C1 segment of cervical spinal cord (tissue), 14 donors: ENCODE measurements around the gene PDAP1.
A peak's percentile ranks its signal among the peaks of the same experiment; 100 is the strongest.
"Not testable (repeated sequence)": the region's sequence is repeated elsewhere in the genome, so short reads cannot be mapped to it uniquely, and the experiment has no call there.

ENCODE experiments used
- DNase-seq, 14 donors: peaks; one replicate each; lab custom pipeline; 2025; lab: John Stamatoyannopoulos, UW

PDAP1 gene

GRCh38 chr7:99408379-99409191 lies at the start of gene PDAP1, which contains the start of gene BUD31:
PDAP1 (minus strand) TSS chr7:99408597; CDS start chr7:99408548, 49 bp downstream.
BUD31 (plus strand) TSS chr7:99408969; CDS start chr7:99411093, 2,124 bp downstream.
- peak; percentile 67 to 100 (median 94) for DNase-seq

- no peak for DNase-seq
Measured at GRCh38 chr7:99457650-99458493, 49.5 kb upstream of the PDAP1 start.

- no peak for DNase-seq
Measured at GRCh38 chr7:99457050-99457649, 48.8 kb upstream of the PDAP1 start.

DNA sequence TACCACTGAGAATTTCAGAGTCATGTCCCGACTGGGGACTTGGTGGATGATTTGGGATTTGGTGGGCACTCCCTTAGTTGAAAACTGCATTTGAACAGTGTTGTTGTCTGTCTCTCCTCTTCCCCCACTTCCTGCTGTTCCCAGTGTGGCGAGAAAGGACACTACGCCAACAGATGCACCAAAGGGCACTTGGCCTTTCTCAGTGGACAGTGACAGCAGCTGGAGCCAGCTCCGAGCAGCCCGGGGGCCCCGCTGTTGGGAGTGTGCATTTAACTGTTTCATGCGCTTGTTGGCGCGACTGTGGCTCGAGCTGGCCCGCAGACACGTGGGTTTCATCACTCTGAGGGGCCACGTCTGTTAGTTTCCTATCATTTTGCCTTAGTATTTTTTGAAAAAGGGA lies 47.9 kb upstream of the PDAP1 start:
- DNase-seq: peak in 3 of 14 donors; percentile 17 to 45 (median 22)

DNA sequence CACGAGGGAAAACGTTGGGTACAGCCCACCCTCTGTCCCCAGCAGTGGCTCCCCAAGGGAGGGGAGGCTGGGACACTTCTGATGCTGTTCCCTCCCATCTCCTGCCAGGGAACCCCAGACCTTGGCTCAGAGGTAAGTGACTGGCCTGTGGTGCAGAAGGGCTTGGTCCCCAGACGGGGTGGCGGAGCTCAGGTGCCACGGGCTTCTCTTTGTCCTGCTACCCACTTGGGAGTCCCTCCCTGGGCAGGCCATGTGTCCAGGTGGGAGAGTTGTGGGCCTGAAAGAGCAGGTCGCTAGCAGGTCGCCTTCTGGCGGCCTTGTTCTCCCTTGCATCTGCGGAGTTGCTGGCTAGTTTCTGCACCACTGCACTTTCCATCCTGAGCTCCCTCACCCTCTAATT lies 47.5 kb upstream of the PDAP1 start:
- no peak for DNase-seq

- no peak for DNase-seq
Measured at GRCh38 chr7:99453105-99453504, 44.7 kb upstream of the PDAP1 start.

GRCh38 chr7:99452541-99452940 lies 44.1 kb upstream of the PDAP1 start:
- no peak for DNase-seq

DNA sequence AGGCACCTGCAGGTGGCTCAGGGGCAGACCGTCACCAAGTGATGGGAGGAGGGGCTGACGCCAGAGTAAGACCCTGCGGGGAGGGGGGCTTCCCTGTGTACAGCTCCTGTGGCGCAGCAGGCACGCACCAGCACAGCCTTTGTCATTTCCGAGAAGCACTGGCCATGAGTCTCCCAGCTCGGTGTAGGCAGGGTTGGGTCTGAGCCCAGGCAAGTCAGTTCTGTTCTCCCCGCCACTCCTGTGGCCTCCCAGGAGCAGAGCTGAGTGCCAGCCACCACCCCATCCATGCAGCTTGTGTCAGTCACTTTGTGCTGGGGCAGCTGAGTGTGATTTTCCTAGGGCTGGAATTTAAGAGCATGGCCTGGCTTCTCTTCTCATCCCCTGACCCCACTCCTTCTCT lies 43.5 kb upstream of the PDAP1 start:
- peak in 8 of 14 donors; percentile 7 to 81 (median 18) for DNase-seq

DNA sequence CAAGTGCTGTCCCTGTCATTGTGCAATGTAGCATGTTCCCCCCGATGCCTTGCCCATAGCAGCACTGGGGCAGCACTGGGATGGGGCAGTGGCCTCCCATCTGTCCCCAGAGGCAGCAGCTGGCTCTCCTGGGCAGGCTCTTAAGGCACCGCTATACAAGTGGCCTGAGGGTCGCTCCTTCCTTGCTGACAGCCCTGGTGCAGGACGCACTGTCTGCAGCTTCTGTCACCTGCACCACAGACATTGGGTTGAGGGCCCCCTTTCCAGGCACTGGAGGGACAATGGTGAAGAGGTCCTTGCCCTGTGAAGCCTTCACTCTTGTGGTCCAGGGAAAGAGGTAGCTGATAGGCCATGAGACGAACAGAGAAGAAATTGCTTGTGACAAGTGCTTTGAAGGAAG lies 40.9 kb upstream of the PDAP1 start:
- no peak for DNase-seq

- no peak for DNase-seq
Measured at GRCh38 chr7:99448855-99449254, 40.5 kb upstream of the PDAP1 start.

DNA sequence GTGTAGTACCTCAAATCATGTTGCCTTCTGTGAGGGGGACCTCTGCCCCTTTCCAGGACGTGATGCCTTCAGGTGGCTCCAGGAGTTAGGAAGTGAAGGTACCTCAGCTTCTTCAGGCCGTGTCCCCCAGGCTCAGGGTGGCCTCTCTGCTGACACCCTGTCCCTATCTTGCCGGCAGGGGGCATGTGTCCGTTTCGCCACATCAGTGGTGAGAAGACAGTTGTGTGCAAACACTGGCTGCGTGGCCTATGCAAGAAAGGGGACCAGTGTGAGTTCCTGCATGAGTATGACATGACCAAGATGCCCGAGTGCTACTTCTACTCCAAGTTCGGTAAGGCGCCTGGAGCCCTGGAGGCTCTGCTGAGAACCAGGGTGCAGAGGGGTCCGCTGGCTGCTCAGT lies 39.5 kb upstream of the PDAP1 start:
- no peak for DNase-seq

- no peak for DNase-seq
Measured at GRCh38 chr7:99446096-99446495, 37.7 kb upstream of the PDAP1 start.

- no peak for DNase-seq
Measured at GRCh38 chr7:99440195-99440594, 31.8 kb upstream of the PDAP1 start.

DNA sequence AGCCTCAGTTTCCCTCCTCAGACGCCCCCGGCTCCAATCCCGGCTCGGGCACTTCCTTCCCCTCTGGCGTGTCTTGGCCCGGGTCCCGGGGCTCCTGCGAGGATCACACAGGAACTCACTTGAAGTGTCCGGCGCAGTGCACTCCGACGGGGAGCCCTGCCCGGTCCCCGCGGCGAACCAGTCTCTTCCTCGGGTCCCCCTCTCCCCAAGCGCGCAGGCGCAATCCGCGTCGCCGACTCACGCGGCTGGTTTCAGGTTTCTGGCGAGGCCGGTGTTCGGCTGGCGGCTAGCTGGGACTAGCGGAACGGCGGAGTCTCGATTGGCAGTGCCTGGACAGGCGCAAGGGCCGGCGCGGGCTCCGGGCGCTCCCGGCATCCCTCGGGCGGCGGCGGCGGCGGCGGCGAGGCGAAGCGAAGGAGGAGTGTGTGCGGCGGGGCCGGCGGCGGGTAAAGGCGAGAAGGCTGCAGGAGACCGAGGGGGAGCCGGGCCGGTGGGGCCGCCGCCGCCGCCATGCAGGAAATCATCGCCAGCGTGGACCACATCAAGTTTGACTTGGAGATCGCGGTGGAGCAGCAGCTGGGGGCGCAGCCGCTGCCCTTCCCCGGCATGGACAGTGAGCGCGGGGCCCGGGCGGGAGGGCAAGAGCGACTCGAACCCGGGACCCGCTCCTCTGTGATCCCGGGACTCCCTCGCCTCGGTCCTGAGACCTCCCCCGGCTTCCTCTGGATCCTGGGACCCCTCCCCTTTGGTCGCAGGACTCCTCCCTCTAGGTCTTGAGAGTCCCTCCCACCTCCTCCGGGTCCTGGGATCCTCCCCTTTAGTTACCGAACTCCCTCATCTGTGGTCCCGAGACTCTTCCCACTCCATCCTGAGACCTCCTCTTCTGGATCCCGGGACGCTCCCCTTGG lies 30.4 kb upstream of the PDAP1 start, which contains the start of the genes CPSF4 and PTCD1:
Gene CPSF4, plus strand, starts transcription at position 371 of the 908 bp plus-strand sequence. Its CDS starts 140 bp downstream, at position 511.
Gene PTCD1, minus strand, starts transcription at position 226 of the 908 bp plus-strand sequence. CDS start 3,556 bp downstream, outside the sequence.
- DNase-seq: peak; percentile 54 to 96 (median 91)

GRCh38 chr7:99437946-99438572 lies 29.7 kb upstream of the PDAP1 start:
- peak in 1 of 14 donors; percentile 54 for DNase-seq

DNA sequence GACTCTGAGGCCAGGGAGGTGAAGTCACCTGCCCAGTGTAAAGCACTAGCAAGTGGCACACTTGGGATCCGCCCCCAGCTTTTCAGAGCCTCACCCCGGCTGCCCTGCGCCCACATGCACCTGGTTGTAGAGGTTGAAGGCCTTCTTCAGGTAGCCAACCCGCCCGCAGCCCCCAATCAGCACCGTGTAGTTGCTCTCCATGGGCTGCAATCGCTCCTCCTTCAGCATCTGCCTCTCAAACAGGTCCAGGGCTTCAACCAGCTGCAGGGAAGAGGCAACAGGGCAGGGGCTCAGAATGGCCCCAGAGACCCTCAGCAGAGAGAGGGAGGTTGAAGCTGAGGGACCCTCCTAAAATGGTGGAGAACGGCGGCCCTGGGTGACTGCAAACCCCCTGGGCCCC lies 24.8 kb upstream of the PDAP1 start:
- no peak for DNase-seq

GRCh38 chr7:99431756-99432540 lies 23.6 kb upstream of the PDAP1 start:
- DNase-seq: not testable (repeated sequence)

- no peak for DNase-seq
Measured at GRCh38 chr7:99429756-99430155, 21.4 kb upstream of the PDAP1 start.

- DNase-seq: no peak
Measured at GRCh38 chr7:99428972-99429566, 20.7 kb upstream of the PDAP1 start.
